GM21619 (cell line): ENCODE data around the gene MED15.
"Not testable (repeated sequence)": the region's sequence is repeated elsewhere in the genome, so short reads cannot be mapped to it uniquely, and the experiment has no call there.

Source experiments
- ATAC-seq: cut with Tn5 transposase; IDR thresholded peaks from one replicate; pipeline ENCODE4 v1.9.1; 2021; ENCODE audit not compliant: unreplicated experiment

MED15 gene

DNA sequence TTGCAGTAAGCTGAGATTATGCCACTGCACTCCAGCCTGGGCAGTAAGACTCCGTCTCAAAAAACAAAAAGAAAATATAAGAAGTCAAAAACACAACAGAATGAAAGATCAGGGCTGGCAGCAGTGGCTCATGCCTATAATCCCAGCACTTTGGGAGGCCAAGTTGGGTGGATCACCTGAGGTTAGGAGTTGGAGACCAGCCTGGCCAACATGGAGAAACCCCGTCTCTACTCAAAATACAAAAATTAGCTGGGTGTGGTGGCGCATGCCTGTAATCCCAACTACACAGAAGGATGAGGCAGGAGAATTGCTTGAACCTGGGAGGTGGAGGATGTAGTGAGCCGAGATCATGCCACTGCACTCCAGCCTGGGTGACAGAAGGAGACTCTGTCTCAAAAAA, 87.1 kb downstream of the MED15 start:
- ATAC-seq: not testable (repeated sequence)

DNA sequence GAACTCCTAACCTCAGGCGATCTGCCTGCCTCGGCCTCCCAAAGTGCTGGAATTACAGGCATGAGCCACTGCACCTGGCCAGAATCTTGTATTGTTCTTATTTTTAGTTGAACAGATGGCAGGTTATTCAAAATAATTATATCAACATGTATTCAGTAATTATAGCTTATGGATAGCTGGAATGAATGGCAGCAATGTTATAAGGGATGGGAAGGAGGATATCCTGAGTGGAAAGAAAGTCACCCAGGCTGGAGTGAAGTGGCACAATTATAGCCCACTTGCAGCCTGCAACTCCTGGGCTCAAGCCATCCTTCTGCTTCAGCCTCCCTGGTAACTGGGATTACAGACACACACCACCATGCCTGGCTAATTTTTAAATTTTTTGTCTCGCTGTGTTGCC, 88.1 kb downstream of the MED15 start:
- ATAC-seq: no peak

GRCh38 chr22:20599117-20599516, 91.7 kb downstream of the MED15 start:
- no peak for ATAC-seq

DNA sequence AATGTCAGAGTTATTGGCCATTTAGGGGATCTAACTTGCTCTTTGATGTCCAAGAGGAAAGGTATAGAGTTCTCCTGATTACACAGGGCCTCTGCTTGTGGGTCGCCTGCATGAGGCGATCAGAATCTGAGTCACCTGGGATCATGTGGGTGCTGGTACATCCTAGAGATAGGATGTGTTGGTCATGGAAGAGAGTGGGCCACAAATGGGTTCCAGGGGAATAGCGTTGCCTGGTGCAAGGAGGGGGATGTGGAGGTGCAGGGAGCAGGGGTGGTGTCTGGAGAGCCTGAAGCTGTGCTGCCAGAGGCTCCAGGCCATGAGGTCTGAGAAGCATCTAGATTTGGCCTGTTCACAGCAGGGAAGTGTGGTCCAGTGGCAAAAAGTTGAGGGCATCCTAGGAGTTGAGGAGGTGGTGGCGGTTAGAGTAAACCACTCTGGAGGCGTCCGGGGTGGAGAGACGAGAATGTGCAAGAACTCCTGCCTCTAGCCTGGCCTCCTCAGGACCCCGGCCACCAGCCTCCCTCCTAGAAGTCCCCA, 92.8 kb downstream of the MED15 start:
- ATAC-seq: no peak

- no peak for ATAC-seq
Measured at GRCh38 chr22:20601308-20601707, 93.9 kb downstream of the MED15 start.

GRCh38 chr22:20602609-20603164, 95.3 kb downstream of the MED15 start:
- ATAC-seq: no peak

GRCh38 chr22:20604092-20604747, 96.8 kb downstream of the MED15 start:
- ATAC-seq: no peak

GRCh38 chr22:20604776-20605221, 97.4 kb downstream of the MED15 start:
- ATAC-seq: no peak

DNA sequence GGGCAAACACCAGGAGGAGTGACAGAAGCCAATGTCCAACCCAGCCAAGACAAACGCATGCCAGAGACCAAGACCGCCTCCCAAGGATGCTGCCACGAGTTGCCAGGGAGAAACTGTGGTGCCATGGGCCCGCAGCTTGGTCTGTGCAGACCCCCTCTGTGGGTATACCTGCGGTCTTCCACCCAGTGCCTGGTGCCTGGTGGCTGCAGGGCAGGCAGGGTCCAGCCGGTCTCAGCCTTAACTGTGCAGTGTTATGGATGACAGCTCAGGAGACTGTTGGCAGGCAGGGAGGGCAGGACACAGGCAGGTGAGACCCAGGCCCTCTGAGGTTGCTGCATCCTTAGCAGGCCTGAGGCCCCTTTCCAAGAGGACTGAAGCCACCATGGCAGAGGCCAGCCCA, 97.9 kb downstream of the MED15 start:
- no peak for ATAC-seq

- no peak for ATAC-seq
Measured at GRCh38 chr22:20606041-20606783, 98.8 kb downstream of the MED15 start.

DNA sequence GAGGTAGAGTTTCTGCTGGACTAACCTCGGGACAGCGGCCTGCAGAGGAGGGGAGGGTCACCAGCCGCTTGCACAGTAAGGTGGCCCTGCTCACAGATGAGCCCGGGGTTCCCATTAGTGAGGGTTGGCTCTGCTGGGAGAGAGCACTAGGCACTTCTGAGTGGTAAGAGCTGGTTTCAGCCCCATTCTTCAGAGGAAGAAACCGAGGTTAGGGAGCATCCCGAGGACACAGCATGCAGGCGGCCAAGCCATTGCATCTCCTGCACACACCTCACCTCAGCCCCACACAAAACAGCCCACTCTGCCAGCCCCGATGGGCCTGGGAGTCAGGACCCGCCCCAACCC, 99.3 kb downstream of the MED15 start:
- no peak for ATAC-seq

GRCh38 chr22:20607157-20607907, 99.9 kb downstream of the MED15 start:
- ATAC-seq: no peak

GRCh38 chr22:20610243-20610686, 102.9 kb downstream of the MED15 start:
- ATAC-seq: no peak

GRCh38 chr22:20610757-20611156, 103.3 kb downstream of the MED15 start:
- no peak for ATAC-seq

- no peak for ATAC-seq
Measured at GRCh38 chr22:20611418-20611817, 104.0 kb downstream of the MED15 start.

- ATAC-seq: no peak
Measured at GRCh38 chr22:20613301-20613700, 105.9 kb downstream of the MED15 start.

- no peak for ATAC-seq
Measured at GRCh38 chr22:20615021-20615420, 107.6 kb downstream of the MED15 start.

- ATAC-seq: no peak
Measured at GRCh38 chr22:20615533-20616450, 108.4 kb downstream of the MED15 start.

DNA sequence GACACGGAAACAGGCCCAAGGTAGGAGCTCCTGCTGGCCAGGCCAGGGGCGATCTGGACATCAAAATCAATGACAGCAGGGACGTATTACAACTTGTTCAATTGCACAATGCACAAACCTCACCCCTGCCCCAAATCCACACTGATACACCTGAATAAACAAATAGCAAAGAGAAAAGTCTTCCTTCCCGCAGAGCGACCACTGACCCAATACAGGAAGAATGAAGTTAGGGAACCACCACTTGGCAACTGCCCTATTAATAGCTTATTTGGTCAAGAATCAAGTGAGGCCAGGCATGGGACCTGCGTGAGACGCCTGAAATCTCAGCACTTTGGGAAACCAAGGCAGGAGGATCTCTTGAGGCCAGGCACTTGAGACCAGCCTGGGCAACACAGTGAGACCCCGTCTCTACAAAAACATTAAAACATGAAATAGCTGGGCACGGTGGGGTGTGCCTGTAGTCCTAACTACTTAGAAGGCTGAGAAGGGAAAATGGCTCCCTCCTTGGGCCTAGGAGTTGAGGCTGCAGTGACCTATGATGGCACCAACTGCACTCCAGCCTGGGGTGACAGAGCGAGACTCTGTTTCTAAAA, 109.1 kb downstream of the MED15 start:
- ATAC-seq: no peak

DNA sequence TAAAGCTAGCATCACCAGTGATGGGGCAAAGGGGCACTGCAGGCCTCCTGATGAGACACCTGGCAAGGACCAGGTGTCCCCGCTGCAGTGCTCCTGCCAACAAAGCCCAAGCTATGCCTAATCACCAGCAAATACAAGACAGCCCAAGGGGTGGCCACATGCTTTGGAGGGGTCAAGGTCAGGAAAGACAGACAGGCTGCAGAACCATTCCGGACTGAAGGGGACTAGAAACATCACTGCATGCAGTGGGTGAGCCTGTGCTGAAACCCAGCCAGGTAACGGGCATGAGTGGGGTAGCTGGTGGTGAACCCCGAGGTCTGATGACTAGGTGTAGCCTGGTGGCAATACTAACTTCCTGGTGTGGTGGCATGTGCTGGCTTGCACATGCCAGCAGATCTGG, 111.1 kb downstream of the MED15 start:
- ATAC-seq: no peak
